ENCODE measurements around the gene GREB1.

The GREB1 gene

GRCh38 chr2:11509657-11510360, 24.0 kb upstream of the GREB1 start:
- H3K18ac ChIP-seq (ENCODE audit: low read depth in 1 of 2, low read length in 2 of 2), result no peak overlapping the region
- H2AFZ ChIP-seq (ENCODE audit: low read depth, low read length), result no peak overlapping the region
- no peak overlapping the region for H2BK5ac ChIP-seq (ENCODE audit: low read depth, low read length, poor library complexity, severe bottlenecking)
- H2BK12ac ChIP-seq (ENCODE audit: low read length in 2 of 2), result no peak overlapping the region
- no peak overlapping the region for H3K14ac ChIP-seq (ENCODE audit: low read length in 2 of 2)
- no peak overlapping the region for H3K4me2 ChIP-seq (ENCODE audit: low read length, poor library complexity, severe bottlenecking)
- no peaks in the 10 kb centered on the region for H3K9me3 ChIP-seq (ENCODE audit: control insufficient read depth, low read length)
- no peaks in the 10 kb centered on the region for H3K36me3 ChIP-seq (ENCODE audit: control insufficient read depth in 1 of 2, insufficient read depth in 2 of 2, low read depth in 1 of 2, low read length in 2 of 2)
- no peak overlapping the region for H3K4ac ChIP-seq (ENCODE audit: low read depth in 1 of 2, low read length in 2 of 2)
- no peak for DNase-seq
- 82% methylated on average over 2 of the region's 3 CpGs for WGBS
- no peak overlapping the region for H2BK120ac ChIP-seq (ENCODE audit: low read depth, low read length)
- no peak overlapping the region for H3K9ac ChIP-seq (ENCODE audit: low read length)
- H3K4me3 ChIP-seq (ENCODE audit: insufficient read depth in 1 of 2, low read depth in 1 of 2, low read length in 2 of 2), result no peak overlapping the region
- no peak overlapping the region for H3K27ac ChIP-seq (ENCODE audit: low read length, poor library complexity, severe bottlenecking)
- peaks cover 3% of the 10 kb centered on the region for H3K4me1 ChIP-seq (ENCODE audit: control insufficient read depth, insufficient read depth, low read depth, low read length)
- H3K23ac ChIP-seq (ENCODE audit: low read length in 2 of 2), result no peak overlapping the region
- H2AK5ac ChIP-seq (ENCODE audit: low read length, severe bottlenecking), result no peak overlapping the region
- H4K8ac ChIP-seq (ENCODE audit: low read length), result no peak overlapping the region
- H2BK15ac ChIP-seq (ENCODE audit: low read depth, poor library complexity, severe bottlenecking), result no peak overlapping the region
- H3K79me1 ChIP-seq (replicated peaks; ENCODE audit: low read length, poor library complexity, severe bottlenecking), result no peaks in the 10 kb centered on the region
- H3K27me3 ChIP-seq (ENCODE audit: control insufficient read depth in 1 of 2, insufficient read depth in 1 of 2, low read length in 2 of 2), result peaks cover 27 to 36% of the 10 kb centered on the region in 2 experiments
- H4K91ac ChIP-seq (ENCODE audit: low read length), result no peak overlapping the region

- Histone ChIP-seq H3K27me3 (ENCODE audit: control insufficient read depth in 1 of 2, insufficient read depth in 1 of 2, low read length in 2 of 2) (peaks cover 51 to 52% of the 10 kb centered on the region in 2 experiments), H2BK12ac (ENCODE audit: low read length in 2 of 2) (no peak overlapping the region), H4K91ac (ENCODE audit: low read length) (peak overlapping the region; percentile 61), H3K4me3 (ENCODE audit: insufficient read depth in 1 of 2, low read depth in 1 of 2, low read length in 2 of 2) (no peak overlapping the region), H3K36me3 (ENCODE audit: control insufficient read depth in 1 of 2, insufficient read depth in 2 of 2, low read depth in 1 of 2, low read length in 2 of 2) (no peaks in the 10 kb centered on the region), H2AK5ac (ENCODE audit: low read length, severe bottlenecking) (no peak overlapping the region), H3K4me2 (ENCODE audit: low read length, poor library complexity, severe bottlenecking) (no peak overlapping the region), H3K23ac (ENCODE audit: low read length in 2 of 2) (no peak overlapping the region), H3K79me1 (replicated peaks; ENCODE audit: low read length, poor library complexity, severe bottlenecking) (no peaks in the 10 kb centered on the region), H4K8ac (ENCODE audit: low read length) (no peak overlapping the region), H3K14ac (ENCODE audit: low read length in 2 of 2) (no peak overlapping the region), H3K4ac (ENCODE audit: low read depth in 1 of 2, low read length in 2 of 2) (no peak overlapping the region), H2BK120ac (ENCODE audit: low read depth, low read length) (no peak overlapping the region), H2AFZ (ENCODE audit: low read depth, low read length) (no peak overlapping the region), H3K9me3 (ENCODE audit: control insufficient read depth, low read length) (no peaks in the 10 kb centered on the region), H2BK15ac (ENCODE audit: low read depth, poor library complexity, severe bottlenecking) (no peak overlapping the region), H3K18ac (ENCODE audit: low read depth in 1 of 2, low read length in 2 of 2) (no peak overlapping the region), H3K27ac (ENCODE audit: low read length, poor library complexity, severe bottlenecking) (no peak overlapping the region), H3K4me1 (ENCODE audit: control insufficient read depth, insufficient read depth, low read depth, low read length) (no peaks in the 10 kb centered on the region), H2BK5ac (ENCODE audit: low read depth, low read length, poor library complexity, severe bottlenecking) (no peak overlapping the region), H3K9ac (ENCODE audit: low read length) (no peak overlapping the region)
- DNase-seq, result no peak
- 92% methylated on average over 5 of the region's 5 CpGs for WGBS
Measured at GRCh38 chr2:11512431-11512830, 21.4 kb upstream of the GREB1 start.

- Histone ChIP-seq H3K18ac (ENCODE audit: low read depth in 1 of 2, low read length in 2 of 2) (no peak overlapping the region), H3K4ac (ENCODE audit: low read depth in 1 of 2, low read length in 2 of 2) (no peak overlapping the region), H3K27me3 (ENCODE audit: control insufficient read depth in 1 of 2, insufficient read depth in 1 of 2, low read length in 2 of 2) (peaks cover 46 to 48% of the 10 kb centered on the region in 2 experiments), H3K27ac (ENCODE audit: low read length, poor library complexity, severe bottlenecking) (no peak overlapping the region), H2BK12ac (ENCODE audit: low read length in 2 of 2) (no peak overlapping the region), H3K4me2 (ENCODE audit: low read length, poor library complexity, severe bottlenecking) (no peak overlapping the region), H3K9me3 (ENCODE audit: control insufficient read depth, low read length) (no peaks in the 10 kb centered on the region), H3K23ac (ENCODE audit: low read length in 2 of 2) (no peak overlapping the region), H3K4me1 (ENCODE audit: control insufficient read depth, insufficient read depth, low read depth, low read length) (no peaks in the 10 kb centered on the region), H4K91ac (ENCODE audit: low read length) (no peak overlapping the region), H4K8ac (ENCODE audit: low read length) (no peak overlapping the region), H2BK120ac (ENCODE audit: low read depth, low read length) (no peak overlapping the region), H2AK5ac (ENCODE audit: low read length, severe bottlenecking) (no peak overlapping the region), H2BK5ac (ENCODE audit: low read depth, low read length, poor library complexity, severe bottlenecking) (no peak overlapping the region), H3K36me3 (ENCODE audit: control insufficient read depth in 1 of 2, insufficient read depth in 2 of 2, low read depth in 1 of 2, low read length in 2 of 2) (no peaks in the 10 kb centered on the region), H2BK15ac (ENCODE audit: low read depth, poor library complexity, severe bottlenecking) (no peak overlapping the region), H3K9ac (ENCODE audit: low read length) (no peak overlapping the region), H2AFZ (ENCODE audit: low read depth, low read length) (no peak overlapping the region), H3K14ac (ENCODE audit: low read length in 2 of 2) (no peak overlapping the region), H3K4me3 (ENCODE audit: insufficient read depth in 1 of 2, low read depth in 1 of 2, low read length in 2 of 2) (no peak overlapping the region), H3K79me1 (replicated peaks; ENCODE audit: low read length, poor library complexity, severe bottlenecking) (no peaks in the 10 kb centered on the region)
- 95% methylated on average over 5 of the region's 5 CpGs for WGBS
- DNase-seq, result no peak
Measured at GRCh38 chr2:11513319-11513718, 20.5 kb upstream of the GREB1 start.

- no peak overlapping the region for H3K4me2 ChIP-seq (ENCODE audit: low read length, poor library complexity, severe bottlenecking)
- H3K9ac ChIP-seq (ENCODE audit: low read length), result no peak overlapping the region
- no peak overlapping the region for H3K27ac ChIP-seq (ENCODE audit: low read length, poor library complexity, severe bottlenecking)
- H2BK120ac ChIP-seq (ENCODE audit: low read depth, low read length), result no peak overlapping the region
- H3K4ac ChIP-seq (ENCODE audit: low read depth in 1 of 2, low read length in 2 of 2), result no peak overlapping the region
- H3K23ac ChIP-seq (ENCODE audit: low read length in 2 of 2), result no peak overlapping the region
- no peak overlapping the region for H4K8ac ChIP-seq (ENCODE audit: low read length)
- 94% methylated on average over 3 of the region's 3 CpGs for WGBS
- no peaks in the 10 kb centered on the region for H3K9me3 ChIP-seq (ENCODE audit: control insufficient read depth, low read length)
- peaks cover 46 to 48% of the 10 kb centered on the region in 2 experiments for H3K27me3 ChIP-seq (ENCODE audit: control insufficient read depth in 1 of 2, insufficient read depth in 1 of 2, low read length in 2 of 2)
- H2BK12ac ChIP-seq (ENCODE audit: low read length in 2 of 2), result no peak overlapping the region
- H3K4me3 ChIP-seq (ENCODE audit: insufficient read depth in 1 of 2, low read depth in 1 of 2, low read length in 2 of 2), result no peak overlapping the region
- H3K18ac ChIP-seq (ENCODE audit: low read depth in 1 of 2, low read length in 2 of 2), result no peak overlapping the region
- H3K79me1 ChIP-seq (replicated peaks; ENCODE audit: low read length, poor library complexity, severe bottlenecking), result no peaks in the 10 kb centered on the region
- DNase-seq, result no peak
- no peak overlapping the region for H4K91ac ChIP-seq (ENCODE audit: low read length)
- no peak overlapping the region for H3K14ac ChIP-seq (ENCODE audit: low read length in 2 of 2)
- no peaks in the 10 kb centered on the region for H3K36me3 ChIP-seq (ENCODE audit: control insufficient read depth in 1 of 2, insufficient read depth in 2 of 2, low read depth in 1 of 2, low read length in 2 of 2)
- H2BK5ac ChIP-seq (ENCODE audit: low read depth, low read length, poor library complexity, severe bottlenecking), result no peak overlapping the region
- no peaks in the 10 kb centered on the region for H3K4me1 ChIP-seq (ENCODE audit: control insufficient read depth, insufficient read depth, low read depth, low read length)
- H2BK15ac ChIP-seq (ENCODE audit: low read depth, poor library complexity, severe bottlenecking), result no peak overlapping the region
- no peak overlapping the region for H2AFZ ChIP-seq (ENCODE audit: low read depth, low read length)
- no peak overlapping the region for H2AK5ac ChIP-seq (ENCODE audit: low read length, severe bottlenecking)
Measured at GRCh38 chr2:11514081-11514730, 19.6 kb upstream of the GREB1 start.

Data from mesenchymal stem cell (in vitro differentiated cells and primary cell).